Lung (tissue), 12 donors: ENCODE measurements around the gene PUDP. TPM values are rescaled to one million over a fixed set of nuclear protein-coding genes. Genes with fewer than 3 reads are reported as not detected.

ENCODE experiments used
- ATAC-seq: fragments of 200-7000 bp; cut with Tn5 transposase; one replicate; pipeline ENCODE4 v1.9.1; 2020; ENCODE audit warnings: moderate number of reproducible peaks; ENCODE audit not compliant: insufficient read depth, low FRiP score
- DNase-seq, 3 donors: peaks; one replicate each; pipeline ENCODE4 v3.0.0-alpha.2; 2013 to 2017
- H3K27ac ChIP-seq, 2 donors: one replicate each; pipeline ENCODE4 v1.5.1; 2013; ENCODE audit warnings: mild to moderate bottlenecking in 2 of 2, moderate library complexity in 2 of 2, control low read depth in 1 of 2, inconsistent platforms in 1 of 2, low read depth in 1 of 2, low read length in 1 of 2
- H3K27me3 ChIP-seq, 3 donors: one replicate each; pipeline ENCODE4 v1.5.1; 2013; ENCODE audit warnings: low read length in 2 of 3; ENCODE audit not compliant: control insufficient read depth in 3 of 3, insufficient read depth in 3 of 3
- H3K36me3 ChIP-seq, 4 donors: one replicate each; pipeline ENCODE4 v1.5.1; 2013; ENCODE audit warnings: low read length in 4 of 4, mild to moderate bottlenecking in 1 of 4, moderate library complexity in 1 of 4; ENCODE audit not compliant: control insufficient read depth in 4 of 4, insufficient read depth in 4 of 4
- H3K4me1 ChIP-seq, 5 donors: one replicate each; pipeline ENCODE4 v1.5.1; 2013; ENCODE audit warnings: low read length in 5 of 5, mild to moderate bottlenecking in 2 of 5, moderate library complexity in 1 of 5; ENCODE audit not compliant: control insufficient read depth in 5 of 5, insufficient read depth in 5 of 5
- H3K4me3 ChIP-seq: one replicate; pipeline ENCODE4 v1.5.1; 2013; ENCODE audit warnings: mild to moderate bottlenecking, control low read depth, moderate library complexity
- H3K9ac ChIP-seq, 2 donors: one replicate each; pipeline ENCODE4 v1.5.1; 2013; ENCODE audit warnings: low read length in 2 of 2, control low read depth in 1 of 2; ENCODE audit not compliant: insufficient read depth in 1 of 2
- H3K9me3 ChIP-seq, 4 donors: one replicate each; pipeline ENCODE4 v1.5.1; 2013; ENCODE audit warnings: low read length in 3 of 4, mild to moderate bottlenecking in 1 of 4, moderate library complexity in 1 of 4; ENCODE audit not compliant: control insufficient read depth in 4 of 4, insufficient read depth in 3 of 4
- CTCF ChIP-seq: IDR thresholded peaks from 2 replicates; pipeline ENCODE4 v1.5.1; 2012; ENCODE audit warnings: mild to moderate bottlenecking; ENCODE audit errors: control extremely low read depth, extremely low read depth
- WGBS, 2 donors: extraction: QIAGEN DNeasy Blood & Tissue Kit; methylation state at CpG; one replicate each; pipeline ENCODE4 v1.1.7; 2013; 5-methylcytosine and 5-hydroxymethylcytosine counted together
- polyA plus RNA-seq, 2 donors: library from polyadenylated mRNA; stranded (reverse); fragments of 200-250 nt; gene quantifications; one replicate each; pipeline ENCODE4 v1.2.1, GENCODE V29; 2013
- total RNA-seq, 2 donors: library from RNA; depleted of rRNA in 1 of 2; stranded (reverse); fragments of >200 nt in 1 of 2; gene quantifications; one replicate each; pipeline ENCODE4 v1.2.1, GENCODE V29; 2014 to 2021
- donor health status: control.
- donor health status: control.
- donor health status: Bipolar disorder and iron deficiency.
- donor health status: healthy.
- donor health status: DM: yes; HTN: yes; CAD: no.

Gene PUDP
- total and polyA plus RNA-seq, 4 donors: 12.1 to 24.5 (median 15.0) TPM

GRCh38 chrX:7147413-7147977, 458 bp downstream of the PUDP start, which contains the start of gene STS:
STS (plus strand) TSS chrX:7147712; CDS start chrX:7253200, 105,488 bp downstream.
- H3K9me3 ChIP-seq: no peaks in the 10 kb centered on the region
- DNase-seq (peak in 1 of 3 donors; percentile 73), ATAC-seq (peak; percentile 55)
- H3K27me3 ChIP-seq: peaks cover 0 to 28% (median 3%) of the 10 kb centered on the region in 3 donors
- peak within 1 kb of the TSS; percentile 84 for H3K4me3 ChIP-seq
- H3K27ac ChIP-seq: peak within 1 kb of the TSS; percentile 97 to 99
- peaks cover 0 to 9% (median 0%) of the 10 kb centered on the region in 5 donors for H3K4me1 ChIP-seq
- 1% methylated on average over 17 to 61 of the region's 61 CpGs for WGBS, 2 donors
- peak within 1 kb of the TSS; percentile 49 to 64 for H3K9ac ChIP-seq
- TF ChIP-seq CTCF: no peak
- H3K36me3 ChIP-seq: no peaks in the 10 kb centered on the region

GRCh38 chrX:7146703-7147412, 1.1 kb downstream of the PUDP start:
- H3K4me3 ChIP-seq: peak overlapping the region; percentile 84
- peaks cover 0 to 9% (median 0%) of the 10 kb centered on the region in 5 donors for H3K4me1 ChIP-seq
- peak overlapping the region; percentile 97 to 99 for H3K27ac ChIP-seq
- DNase-seq: peak in 2 of 3 donors; percentile 5 to 34
- TF ChIP-seq CTCF: no peak
- peak; percentile 3 for ATAC-seq
- WGBS, 2 donors: 22 to 23% methylated on average over 13 of the region's 13 CpGs
- peak overlapping the region in 1 of 2 donors; percentile 64 for H3K9ac ChIP-seq
- H3K9me3 ChIP-seq: no peaks in the 10 kb centered on the region
- H3K27me3 ChIP-seq: peaks cover 0 to 33% (median 3%) of the 10 kb centered on the region in 3 donors
- H3K36me3 ChIP-seq: no peaks in the 10 kb centered on the region

- Histone ChIP-seq H3K4me3 (no peak overlapping the region), H3K36me3 (no peaks in the 10 kb centered on the region), H3K4me1 (peaks cover 0 to 9% (median 0%) of the 10 kb centered on the region in 5 donors), H3K9me3 (no peaks in the 10 kb centered on the region), H3K27ac (no peak overlapping the region), H3K9ac (no peak overlapping the region), H3K27me3 (peaks cover 0 to 33% (median 3%) of the 10 kb centered on the region in 3 donors)
- no peak for TF ChIP-seq CTCF
- no peak for ATAC-seq
- no peak for DNase-seq
- 86 to 90% methylated on average over 3 of the region's 3 CpGs for WGBS, 2 donors
Observed at GRCh38 chrX:7146020-7146702, 1.8 kb downstream of the PUDP start.
